OCI-LY3 (cell line): ENCODE data around the gene TRPT1.

Experiments used
- EZH2phosphoT487 ChIP-seq: fragments of 200-600 bp; shearing (Covaris generic); IDR thresholded peaks from 2 replicates; pipeline ENCODE4 v1.6.1; 2018; ENCODE audit warnings: antibody characterized with exemption, mixed run types, low read depth
- TF ChIP-seq, protein P1 (sequence below): fragments of 200-600, 300-600 bp; sonication (generic); IDR thresholded peaks from 2 replicates; pipeline ENCODE4 v1.5.1; 2014; ENCODE audit warnings: antibody characterized with exemption, low read length, low read depth

DNA sequence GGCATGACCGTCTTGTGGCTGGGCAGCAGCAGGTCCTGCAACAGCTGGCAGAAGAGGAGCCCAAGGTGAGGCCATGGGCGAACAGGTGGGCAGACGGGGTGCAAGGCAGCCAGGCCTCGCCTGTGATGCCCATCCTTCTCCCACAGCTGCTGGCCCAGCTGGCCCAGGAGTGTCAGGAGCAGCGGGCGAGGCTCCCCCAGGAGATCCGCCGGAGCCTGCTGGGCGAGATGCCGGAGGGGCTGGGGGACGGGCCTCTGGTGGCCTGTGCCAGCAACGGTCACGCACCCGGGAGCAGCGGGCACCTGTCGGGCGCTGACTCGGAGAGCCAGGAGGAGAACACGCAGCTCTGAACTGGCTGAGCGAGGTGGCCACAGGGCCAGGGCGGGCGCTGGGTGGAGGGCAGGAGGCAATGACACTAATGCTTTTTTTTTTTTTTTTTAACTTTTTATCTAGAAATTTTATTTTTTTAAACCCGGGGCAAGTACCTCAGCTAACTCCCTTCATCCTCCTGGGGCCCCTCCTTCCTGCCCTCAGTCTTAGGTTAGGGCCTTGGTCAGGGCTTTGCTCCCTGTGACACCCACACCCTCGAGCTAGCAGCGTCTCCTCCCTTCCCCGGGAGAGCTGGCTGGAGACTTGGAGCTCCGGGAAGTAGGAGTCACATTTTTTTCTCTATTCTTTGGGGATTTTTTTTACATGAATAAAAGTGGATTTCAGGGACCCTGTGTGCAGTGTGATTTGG, 41.4 kb upstream of the TRPT1 start:
- TF ChIP-seq, protein P1, sequence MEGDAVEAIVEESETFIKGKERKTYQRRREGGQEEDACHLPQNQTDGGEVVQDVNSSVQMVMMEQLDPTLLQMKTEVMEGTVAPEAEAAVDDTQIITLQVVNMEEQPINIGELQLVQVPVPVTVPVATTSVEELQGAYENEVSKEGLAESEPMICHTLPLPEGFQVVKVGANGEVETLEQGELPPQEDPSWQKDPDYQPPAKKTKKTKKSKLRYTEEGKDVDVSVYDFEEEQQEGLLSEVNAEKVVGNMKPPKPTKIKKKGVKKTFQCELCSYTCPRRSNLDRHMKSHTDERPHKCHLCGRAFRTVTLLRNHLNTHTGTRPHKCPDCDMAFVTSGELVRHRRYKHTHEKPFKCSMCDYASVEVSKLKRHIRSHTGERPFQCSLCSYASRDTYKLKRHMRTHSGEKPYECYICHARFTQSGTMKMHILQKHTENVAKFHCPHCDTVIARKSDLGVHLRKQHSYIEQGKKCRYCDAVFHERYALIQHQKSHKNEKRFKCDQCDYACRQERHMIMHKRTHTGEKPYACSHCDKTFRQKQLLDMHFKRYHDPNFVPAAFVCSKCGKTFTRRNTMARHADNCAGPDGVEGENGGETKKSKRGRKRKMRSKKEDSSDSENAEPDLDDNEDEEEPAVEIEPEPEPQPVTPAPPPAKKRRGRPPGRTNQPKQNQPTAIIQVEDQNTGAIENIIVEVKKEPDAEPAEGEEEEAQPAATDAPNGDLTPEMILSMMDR: no peak
- TF ChIP-seq EZH2phosphoT487: no peak
